ENCODE results near the gene TCEANC2.

Gene TCEANC2

DNA sequence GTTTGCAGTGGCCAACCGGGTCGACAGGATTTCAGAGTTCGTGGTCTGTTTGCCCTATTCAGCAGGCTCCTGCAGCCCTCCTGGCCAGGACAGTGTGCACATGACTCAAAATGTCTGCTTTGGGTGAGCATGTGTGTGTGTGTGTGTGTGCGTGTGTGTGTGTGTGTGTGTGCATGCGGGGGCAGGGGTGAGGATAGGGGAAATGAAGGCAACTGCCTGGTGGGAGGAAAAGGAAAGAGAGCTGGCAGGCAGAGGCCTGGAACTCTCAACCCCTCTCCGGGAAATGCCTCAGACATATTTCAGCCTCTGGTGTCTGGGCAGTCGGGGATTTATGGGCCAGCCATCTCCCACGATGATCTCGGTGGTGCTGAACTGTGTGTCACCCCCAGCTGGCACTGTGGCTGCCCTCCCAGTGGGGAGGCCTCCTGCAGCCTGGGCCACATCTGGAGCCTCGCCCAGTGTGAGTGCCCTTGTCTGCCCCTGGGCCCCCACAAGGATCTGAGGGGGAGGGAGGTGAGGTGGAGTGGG lies 84.2 kb downstream of the TCEANC2 start:
- DNase-seq = no peak

DNA sequence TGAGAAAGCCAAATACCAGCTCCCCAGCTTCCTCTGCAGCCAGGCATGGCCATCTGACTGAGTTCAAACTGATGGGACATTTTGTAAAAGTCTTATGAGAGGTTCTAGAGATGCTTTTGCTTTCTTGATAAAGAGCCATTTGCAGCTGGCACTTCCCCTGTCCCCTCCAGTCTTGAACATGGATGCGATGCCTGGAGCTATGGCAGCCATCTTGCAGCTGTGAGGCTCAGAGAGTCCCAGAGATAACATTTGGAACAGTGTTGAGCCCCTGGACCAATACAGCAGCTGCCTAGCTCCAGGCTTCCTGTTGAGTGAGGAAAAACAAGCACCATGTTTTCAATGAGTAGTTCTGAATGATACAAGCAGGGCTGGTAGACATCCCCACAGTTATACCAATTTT lies 85.6 kb downstream of the TCEANC2 start:
- DNase-seq = no peak

DNA sequence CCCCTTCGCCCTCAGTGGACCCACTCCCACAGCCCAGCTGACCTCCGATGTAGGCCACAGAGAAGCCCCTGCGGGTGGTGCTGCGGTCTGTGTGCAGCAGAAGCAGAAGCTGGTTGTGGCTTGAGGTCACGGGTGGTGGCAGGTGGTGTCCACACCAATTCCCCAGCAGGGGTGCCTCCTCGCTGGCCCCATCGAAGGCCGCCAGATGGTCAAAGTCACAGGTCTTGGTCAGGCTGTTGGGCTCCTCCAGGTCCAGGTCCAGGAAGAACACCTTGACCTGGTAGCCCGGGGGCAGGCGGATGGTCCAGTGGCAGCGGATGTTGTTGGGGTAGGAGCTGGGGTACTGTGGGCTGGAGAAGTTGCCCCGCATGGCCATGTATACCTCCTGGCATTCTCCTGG lies 86.3 kb downstream of the TCEANC2 start:
- DNase-seq = no peak

DNA sequence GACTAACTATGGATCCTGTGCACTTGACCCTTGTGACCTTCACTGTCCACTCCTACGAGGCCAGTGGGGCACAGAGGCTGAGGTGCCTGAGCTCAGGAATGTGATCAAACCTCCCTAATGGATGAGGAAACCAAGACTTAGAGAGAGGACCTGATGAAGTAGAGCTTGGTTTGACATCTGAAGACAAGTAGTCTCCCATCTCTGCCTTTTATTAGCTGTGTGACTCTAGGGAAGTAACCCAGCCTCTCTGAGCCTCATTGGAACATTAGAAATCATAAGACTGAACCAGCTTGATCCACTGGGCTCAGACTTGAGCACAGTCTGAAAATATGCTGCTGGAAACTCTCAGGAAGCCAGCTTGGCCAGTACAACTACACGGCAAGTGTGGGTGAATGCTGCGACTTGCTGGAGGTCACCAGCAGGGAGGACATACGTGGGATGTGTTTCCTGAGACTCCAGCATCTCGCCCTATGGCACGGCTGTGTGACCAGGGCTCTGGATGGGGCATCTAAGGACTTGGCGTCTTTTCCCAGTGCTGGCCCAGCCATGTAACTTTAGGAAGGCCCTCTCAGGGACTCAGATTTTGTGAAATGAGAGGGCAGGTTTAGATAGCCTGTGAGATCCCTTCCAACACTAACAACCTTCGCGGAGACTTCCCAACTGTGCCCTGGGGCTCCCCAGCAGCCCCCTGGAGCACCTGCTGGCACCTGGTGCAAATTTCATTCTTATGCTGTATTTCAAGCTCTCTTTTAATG lies 88.9 kb downstream of the TCEANC2 start:
- no peak for DNase-seq

DNA sequence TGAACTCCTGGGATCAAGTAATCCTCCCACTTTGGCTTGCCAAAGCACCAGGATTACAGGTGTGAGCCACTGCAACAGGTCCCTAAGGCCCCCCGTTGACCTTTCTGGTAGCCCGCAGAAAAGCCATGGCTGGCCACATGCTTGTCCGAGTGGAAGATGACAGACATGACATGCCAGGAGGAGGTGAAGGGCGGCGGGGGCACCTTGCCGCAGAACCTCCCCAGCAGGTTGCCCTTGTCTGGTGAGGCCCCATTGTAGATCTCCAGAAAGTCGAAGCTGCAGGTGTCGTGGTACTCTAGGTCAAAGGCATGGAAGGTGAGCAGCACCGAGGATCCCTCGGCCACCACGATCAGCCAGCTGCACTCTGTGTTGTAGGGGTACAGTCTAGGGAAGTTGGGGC lies 91.0 kb downstream of the TCEANC2 start:
- DNase-seq = no peak

DNA sequence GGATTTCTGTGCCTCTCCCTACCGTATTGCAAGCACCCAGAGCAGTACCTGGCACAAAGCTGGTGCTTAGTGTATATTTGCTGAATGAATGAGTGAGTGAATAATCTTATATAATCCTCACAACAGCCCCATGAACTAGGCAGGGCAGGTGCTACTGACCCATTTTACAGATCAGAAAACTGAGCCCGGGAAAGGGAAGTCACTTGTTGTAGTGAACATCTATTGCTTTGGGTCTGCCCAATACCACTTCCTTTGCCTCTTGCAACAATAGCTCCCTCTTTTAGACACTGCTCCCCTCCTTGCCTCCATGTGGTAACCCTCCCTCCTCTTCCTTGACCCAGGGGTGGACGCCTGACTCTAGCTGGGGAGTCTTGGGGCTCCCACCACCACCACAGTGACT lies 96.3 kb downstream of the TCEANC2 start:
- DNase-seq = no peak

DNA sequence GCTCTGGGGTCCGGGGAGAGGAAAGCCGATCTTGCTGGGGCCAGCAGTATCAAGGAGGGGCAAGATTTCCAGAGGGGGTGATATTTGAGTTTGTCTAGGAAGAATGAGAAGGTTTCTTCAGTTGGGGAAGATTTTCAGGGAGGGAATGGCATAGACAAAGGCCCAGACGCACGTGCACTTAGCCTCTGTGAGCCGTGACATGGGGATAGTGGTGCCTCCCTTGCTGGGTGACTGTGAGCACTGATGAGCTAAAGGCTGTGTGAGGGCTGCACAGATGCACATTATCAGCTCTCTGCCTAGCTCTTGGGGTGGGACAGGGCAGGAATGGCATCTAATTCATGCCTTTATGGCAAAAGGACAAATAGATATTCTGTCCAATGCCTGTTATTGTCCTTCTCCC lies 97.6 kb downstream of the TCEANC2 start:
- no peak for DNase-seq

DNA sequence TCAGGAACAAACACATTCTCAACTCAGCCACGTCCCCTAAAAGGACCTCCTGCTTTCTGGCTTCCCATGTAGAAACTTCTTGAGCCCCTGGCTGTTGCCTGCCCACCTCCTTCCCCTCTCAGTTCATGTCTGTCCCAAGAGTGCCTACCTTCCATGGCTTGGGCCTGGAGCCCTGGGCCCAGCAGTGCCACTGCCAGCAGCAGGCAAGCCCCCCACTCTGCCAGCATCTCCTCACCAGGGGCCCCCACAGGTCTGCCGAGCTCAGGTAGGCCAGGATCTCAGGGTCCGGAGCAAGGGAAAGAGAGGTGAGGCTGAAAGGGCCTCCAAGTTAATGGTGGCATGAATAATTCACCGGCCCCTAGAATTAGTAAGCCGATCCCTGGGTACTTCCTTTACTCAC lies 99.3 kb downstream of the TCEANC2 start, which contains the start of gene CDCP2:
Gene CDCP2, minus strand, starts transcription at position 305 of the 400 bp plus-strand sequence. Its CDS starts 78 bp downstream, at position 227.
- no peak for DNase-seq

DNA sequence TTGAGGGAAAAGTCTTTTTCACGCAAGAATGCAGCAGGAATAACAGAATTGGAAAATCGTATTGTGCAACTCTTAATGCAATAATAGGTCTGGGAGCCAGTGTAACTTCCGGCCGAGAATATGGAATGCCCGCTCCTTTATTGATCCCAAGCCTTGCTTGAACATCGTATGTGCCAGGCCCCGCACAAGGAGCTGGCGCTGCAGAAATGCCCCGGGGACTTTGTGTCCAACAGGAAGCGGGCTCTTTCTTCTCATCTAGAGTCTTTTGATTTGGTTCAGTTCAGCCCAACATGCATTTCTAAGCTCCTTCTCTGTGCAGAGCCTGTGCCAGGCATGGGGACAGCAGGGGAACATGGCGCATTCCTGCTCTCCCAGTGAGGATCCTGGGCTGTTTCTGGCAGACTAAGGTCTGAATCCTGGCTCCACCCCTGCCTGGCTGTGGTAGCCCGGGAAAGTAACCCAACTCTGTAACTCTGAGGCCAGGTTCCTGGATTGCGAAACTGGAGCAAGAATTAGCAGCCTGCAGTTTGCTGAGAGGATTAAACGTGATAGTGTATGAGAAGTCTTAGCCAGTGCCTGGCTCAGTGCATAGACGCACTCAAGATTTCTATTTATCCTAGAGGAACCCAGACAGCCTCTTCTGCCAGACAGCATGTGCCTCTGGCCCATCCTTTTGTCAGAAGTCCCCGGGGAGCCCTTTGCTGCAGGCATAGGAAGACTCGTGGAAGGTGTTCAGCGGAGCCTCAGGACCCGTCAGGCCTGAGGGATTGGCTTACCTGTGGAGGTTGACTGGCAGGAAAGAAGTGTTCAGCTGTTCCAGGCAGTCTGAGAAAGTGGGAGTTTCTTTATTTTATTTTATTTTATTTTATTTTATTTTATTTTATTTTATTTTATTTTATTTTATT lies 100.4 kb downstream of the TCEANC2 start:
- no peak for DNase-seq

All from CD4-positive, alpha-beta T cell treated with Interleukin-15 for 1 hour (primary cell).